ENCODE measurements around the gene SUPT20H. TPM values are rescaled to one million over a fixed set of nuclear protein-coding genes. Genes with fewer than 3 reads are reported as not detected.

Gene SUPT20H
- polyA plus RNA-seq, 1 donor = 126 TPM

- DNase-seq = peak; percentile 88
Measured at GRCh38 chr13:36999054-36999714, 60.3 kb downstream of the SUPT20H start, which contains the start of gene ALG5. TSS of gene ALG5 (minus strand) at chr13:36999340. CDS start at chr13:36999300, 40 bp downstream.

- DNase-seq = peak; percentile 15
Measured at GRCh38 chr13:36998624-36999041, 60.9 kb downstream of the SUPT20H start.

GRCh38 chr13:36997716-36998427 lies 61.6 kb downstream of the SUPT20H start:
- no peak for DNase-seq

- no peak for DNase-seq
Measured at GRCh38 chr13:36992362-36992761, 67.1 kb downstream of the SUPT20H start.

- DNase-seq = no peak
Measured at GRCh38 chr13:36986462-36987240, 72.8 kb downstream of the SUPT20H start.

- peak; percentile 45 for DNase-seq
Measured at GRCh38 chr13:36981156-36981743, 78.2 kb downstream of the SUPT20H start.

GRCh38 chr13:36979361-36980050 lies 80.0 kb downstream of the SUPT20H start:
- DNase-seq = no peak

GRCh38 chr13:36975172-36975571 lies 84.3 kb downstream of the SUPT20H start:
- no peak for DNase-seq

- DNase-seq = no peak
Measured at GRCh38 chr13:36973621-36974295, 85.7 kb downstream of the SUPT20H start.

- no peak for DNase-seq
Measured at GRCh38 chr13:36973009-36973408, 86.5 kb downstream of the SUPT20H start.

- DNase-seq = no peak
Measured at GRCh38 chr13:36966404-36966803, 93.1 kb downstream of the SUPT20H start.

- DNase-seq = no peak
Measured at GRCh38 chr13:36965767-36966166, 93.7 kb downstream of the SUPT20H start.

GRCh38 chr13:36959456-36960116 lies 99.9 kb downstream of the SUPT20H start:
- DNase-seq = no peak

Other genes starting within 250 kb of the SUPT20H start
- gene RFXAP, start 240.5 kb downstream of the SUPT20H start, polyA plus RNA-seq (ENCODE audit: insufficient read length) = 18.5 TPM
- gene SMAD9, start 139.4 kb downstream of the SUPT20H start, polyA plus RNA-seq (ENCODE audit: insufficient read length) = 37.0 TPM
- 58.8 TPM for gene ALG5, start 60.3 kb downstream of the SUPT20H start, polyA plus RNA-seq (ENCODE audit: insufficient read length)
- gene EXOSC8, start 58.9 kb downstream of the SUPT20H start, polyA plus RNA-seq (ENCODE audit: insufficient read length) = 88.0 TPM
- gene CSNK1A1L, start 46.0 kb upstream of the SUPT20H start, polyA plus RNA-seq (ENCODE audit: insufficient read length) = 0.15 TPM

Measured in left kidney (tissue), 2 donors.